Osteocyte (in vitro differentiated cells): ENCODE data around the gene NHEJ1. TPM values are rescaled to one million over a fixed set of nuclear protein-coding genes. Genes with fewer than 3 reads are reported as not detected.
A peak's percentile ranks its signal among the peaks of the same experiment; 100 is the strongest.

ENCODE experiments used
- DNase-seq: peaks from one replicate; pipeline ENCODE4 v3.0.0; 2021; ENCODE audit warnings: mixed read lengths; ENCODE audit not compliant: unreplicated experiment; ENCODE audit errors: extremely low spot score
- H3K27ac Mint-ChIP-seq: one replicate; pipeline ENCODE4 v1.8.0; 2021; ENCODE audit warnings: mild to moderate bottlenecking, mixed read lengths; ENCODE audit not compliant: unreplicated experiment
- H3K27me3 Mint-ChIP-seq: one replicate; pipeline ENCODE4 v1.8.0; 2021; ENCODE audit warnings: mixed read lengths; ENCODE audit not compliant: unreplicated experiment
- H3K36me3 Mint-ChIP-seq: one replicate; pipeline ENCODE4 v1.8.0; 2021; ENCODE audit warnings: mixed read lengths; ENCODE audit not compliant: unreplicated experiment
- H3K4me1 Mint-ChIP-seq: one replicate; pipeline ENCODE4 v1.8.0; 2021; ENCODE audit warnings: mixed read lengths; ENCODE audit not compliant: unreplicated experiment
- H3K4me3 Mint-ChIP-seq: one replicate; pipeline ENCODE4 v1.8.0; 2021; ENCODE audit warnings: mild to moderate bottlenecking, moderate library complexity, mixed read lengths; ENCODE audit not compliant: unreplicated experiment
- H3K9me3 Mint-ChIP-seq: one replicate; pipeline ENCODE4 v1.8.0; 2021; ENCODE audit warnings: mixed read lengths; ENCODE audit not compliant: unreplicated experiment
- total RNA-seq: library from RNA; stranded (reverse); gene quantifications from 2 replicates; pipeline ENCODE4 v1.2.1, GENCODE V29; 2021
- TF ChIP-seq, protein P1 (sequence below): fragments of 200-600 bp; sonication (generic); IDR thresholded peaks from 2 replicates; pipeline ENCODE4 v1.5.0; 2021; ENCODE audit warnings: antibody characterized with exemption, mild to moderate bottlenecking, moderate library complexity

Gene NHEJ1
- total RNA-seq, 1 donor from 2014 or later: 19.3 TPM

DNA sequence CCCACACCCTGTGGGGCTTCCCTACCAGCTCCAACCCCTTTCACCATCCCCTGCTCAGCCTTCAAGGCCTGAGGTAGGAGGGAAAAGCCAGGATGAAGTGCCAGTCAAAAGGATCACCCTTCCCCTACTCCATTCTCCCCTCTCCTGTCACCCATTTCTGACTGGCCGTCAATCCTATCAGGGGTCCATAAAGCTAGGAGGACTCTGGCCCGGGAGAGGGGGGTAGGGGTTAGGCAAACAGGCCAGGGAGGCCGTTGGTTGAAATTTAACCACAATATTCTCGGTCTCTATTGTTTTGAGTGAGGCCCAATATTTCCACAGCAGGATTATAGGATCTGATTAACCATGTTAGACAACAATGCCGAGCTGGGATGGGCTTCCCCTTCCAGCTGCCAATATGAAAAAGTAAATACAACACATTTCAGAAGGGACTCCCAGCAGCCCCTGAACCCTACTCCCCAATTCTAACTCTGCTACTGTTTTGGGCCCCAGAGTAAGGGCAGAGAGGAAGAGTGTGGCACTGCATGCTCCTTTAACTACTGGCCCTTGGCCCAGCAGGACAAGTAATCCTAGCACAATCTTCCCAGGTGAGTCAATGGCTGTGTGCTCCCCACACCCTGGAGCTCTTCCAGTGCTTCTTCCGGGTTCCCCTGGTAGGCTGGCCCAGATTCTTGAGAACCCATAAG is 89.3 kb downstream of the NHEJ1 start:
- H3K4me3 Mint-ChIP-seq: no peak overlapping the region
- TF ChIP-seq, protein P1, sequence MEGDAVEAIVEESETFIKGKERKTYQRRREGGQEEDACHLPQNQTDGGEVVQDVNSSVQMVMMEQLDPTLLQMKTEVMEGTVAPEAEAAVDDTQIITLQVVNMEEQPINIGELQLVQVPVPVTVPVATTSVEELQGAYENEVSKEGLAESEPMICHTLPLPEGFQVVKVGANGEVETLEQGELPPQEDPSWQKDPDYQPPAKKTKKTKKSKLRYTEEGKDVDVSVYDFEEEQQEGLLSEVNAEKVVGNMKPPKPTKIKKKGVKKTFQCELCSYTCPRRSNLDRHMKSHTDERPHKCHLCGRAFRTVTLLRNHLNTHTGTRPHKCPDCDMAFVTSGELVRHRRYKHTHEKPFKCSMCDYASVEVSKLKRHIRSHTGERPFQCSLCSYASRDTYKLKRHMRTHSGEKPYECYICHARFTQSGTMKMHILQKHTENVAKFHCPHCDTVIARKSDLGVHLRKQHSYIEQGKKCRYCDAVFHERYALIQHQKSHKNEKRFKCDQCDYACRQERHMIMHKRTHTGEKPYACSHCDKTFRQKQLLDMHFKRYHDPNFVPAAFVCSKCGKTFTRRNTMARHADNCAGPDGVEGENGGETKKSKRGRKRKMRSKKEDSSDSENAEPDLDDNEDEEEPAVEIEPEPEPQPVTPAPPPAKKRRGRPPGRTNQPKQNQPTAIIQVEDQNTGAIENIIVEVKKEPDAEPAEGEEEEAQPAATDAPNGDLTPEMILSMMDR: no peak
- H3K27me3 Mint-ChIP-seq: no peaks in the 10 kb centered on the region
- DNase-seq: no peak
- H3K9me3 Mint-ChIP-seq: no peaks in the 10 kb centered on the region
- peaks cover 15% of the 10 kb centered on the region for H3K36me3 Mint-ChIP-seq
- H3K4me1 Mint-ChIP-seq: no peaks in the 10 kb centered on the region
- H3K27ac Mint-ChIP-seq: no peak overlapping the region

DNA sequence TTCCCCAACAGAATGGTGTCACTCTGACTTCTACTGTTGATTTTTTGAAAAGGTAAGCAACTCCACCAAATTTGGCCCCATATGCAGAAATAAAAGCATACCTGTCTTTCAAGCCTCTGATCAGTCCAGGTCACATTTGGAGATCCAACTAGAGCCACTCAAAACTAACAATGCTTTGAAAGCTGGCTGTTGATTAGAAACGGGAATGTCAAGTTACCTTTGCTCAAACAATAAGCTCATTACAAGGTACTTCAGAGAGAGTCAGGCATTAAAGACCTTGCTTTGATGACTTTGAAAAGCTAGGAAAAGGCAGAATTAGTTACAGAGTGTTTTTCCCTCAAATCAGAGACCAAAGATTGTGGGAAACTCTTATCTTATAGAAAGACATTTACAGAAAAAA is 95.1 kb downstream of the NHEJ1 start:
- H3K27ac Mint-ChIP-seq: no peak overlapping the region
- no peaks in the 10 kb centered on the region for H3K36me3 Mint-ChIP-seq
- H3K4me1 Mint-ChIP-seq: peaks cover 3% of the 10 kb centered on the region
- H3K27me3 Mint-ChIP-seq: peaks cover 33% of the 10 kb centered on the region
- H3K4me3 Mint-ChIP-seq: no peak overlapping the region
- H3K9me3 Mint-ChIP-seq: no peaks in the 10 kb centered on the region
- no peak for DNase-seq
- TF ChIP-seq, protein P1: no peak

DNA sequence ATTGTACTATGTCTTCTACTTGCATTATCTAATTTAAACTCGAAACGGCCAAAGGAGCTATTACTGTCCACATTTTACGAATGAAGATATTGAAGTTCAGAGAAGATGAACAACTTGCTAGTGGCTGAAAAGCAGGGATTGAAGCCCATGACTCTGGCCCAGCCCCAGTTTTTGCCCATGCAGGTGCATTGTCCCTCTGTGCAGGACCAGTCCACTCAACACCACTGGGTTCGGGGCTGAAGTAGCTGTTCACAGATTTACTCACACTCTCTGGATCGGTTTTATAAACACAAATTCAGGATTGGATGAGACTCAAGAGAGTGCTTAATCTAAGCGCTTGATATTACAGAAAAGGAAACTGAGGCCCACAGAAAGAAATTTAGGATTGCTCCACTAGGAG is 98.5 kb downstream of the NHEJ1 start:
- Mint-ChIP-seq H3K27ac (no peak overlapping the region), H3K27me3 (peaks cover 52% of the 10 kb centered on the region), H3K36me3 (no peaks in the 10 kb centered on the region), H3K4me1 (peaks cover 7% of the 10 kb centered on the region), H3K4me3 (no peak overlapping the region), H3K9me3 (no peaks in the 10 kb centered on the region)
- TF ChIP-seq, protein P1: no peak
- DNase-seq: no peak

DNA sequence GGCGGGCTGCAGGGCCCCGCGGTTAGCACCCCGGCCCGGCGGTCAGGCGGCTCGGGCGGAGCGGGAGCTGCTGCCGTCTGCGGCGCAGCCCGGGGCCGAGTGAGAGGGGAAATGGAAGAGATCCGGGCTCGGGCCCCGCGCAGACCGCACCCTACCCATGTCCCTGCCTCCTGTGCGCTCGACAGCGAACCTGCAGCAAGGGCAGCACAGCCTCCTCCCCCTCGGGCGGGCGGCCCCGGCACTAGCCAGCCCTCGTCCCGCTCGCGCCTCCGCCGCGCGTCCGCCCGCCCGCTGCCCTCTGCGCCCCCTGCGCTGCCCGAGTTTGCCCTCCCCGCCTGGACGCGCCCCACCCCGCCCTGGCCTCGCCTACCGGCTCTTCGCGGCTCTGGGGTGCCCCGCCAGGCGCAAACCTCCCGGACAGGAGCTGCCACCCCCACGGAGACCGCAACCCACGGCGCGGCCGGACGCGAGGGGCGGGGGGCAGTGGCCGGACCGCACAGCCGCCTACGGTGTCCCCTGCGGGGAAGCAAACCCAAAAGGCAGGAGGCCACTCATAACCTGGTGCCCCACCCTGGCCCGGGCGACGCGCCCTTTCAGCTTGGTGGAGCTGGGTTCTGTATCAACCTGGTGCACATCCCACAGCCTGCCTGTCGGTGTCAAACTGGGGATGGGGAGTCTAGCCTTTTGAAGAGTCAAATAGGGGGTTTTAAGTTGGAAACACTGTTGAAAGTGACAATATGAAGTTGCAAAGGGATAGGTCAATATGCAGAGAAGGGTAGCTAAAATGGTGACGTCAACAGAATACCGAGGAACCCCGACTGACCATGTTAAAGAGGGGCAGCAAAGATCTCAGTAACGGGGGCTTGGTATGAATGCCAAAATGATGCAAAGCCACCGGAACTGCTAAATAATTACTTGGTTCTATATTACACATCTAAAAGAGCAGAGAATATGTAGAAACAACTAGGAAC is 99.5 kb downstream of the NHEJ1 start, which contains the start of gene IHH:
TSS of gene IHH (minus strand) at position 101 of the 971 bp plus-strand sequence. CDS start 454 bp downstream, outside the sequence.
- TF ChIP-seq, protein P1: no peak
- Mint-ChIP-seq H3K36me3 (no peaks in the 10 kb centered on the region), H3K27ac (no peak within 1 kb of the TSS), H3K4me1 (peaks cover 7% of the 10 kb centered on the region), H3K4me3 (peak within 1 kb of the TSS; percentile 47), H3K27me3 (peaks cover 57% of the 10 kb centered on the region), H3K9me3 (no peaks in the 10 kb centered on the region)
- no peak for DNase-seq
